ENCODE data around the gene PCNX3.

DNA sequence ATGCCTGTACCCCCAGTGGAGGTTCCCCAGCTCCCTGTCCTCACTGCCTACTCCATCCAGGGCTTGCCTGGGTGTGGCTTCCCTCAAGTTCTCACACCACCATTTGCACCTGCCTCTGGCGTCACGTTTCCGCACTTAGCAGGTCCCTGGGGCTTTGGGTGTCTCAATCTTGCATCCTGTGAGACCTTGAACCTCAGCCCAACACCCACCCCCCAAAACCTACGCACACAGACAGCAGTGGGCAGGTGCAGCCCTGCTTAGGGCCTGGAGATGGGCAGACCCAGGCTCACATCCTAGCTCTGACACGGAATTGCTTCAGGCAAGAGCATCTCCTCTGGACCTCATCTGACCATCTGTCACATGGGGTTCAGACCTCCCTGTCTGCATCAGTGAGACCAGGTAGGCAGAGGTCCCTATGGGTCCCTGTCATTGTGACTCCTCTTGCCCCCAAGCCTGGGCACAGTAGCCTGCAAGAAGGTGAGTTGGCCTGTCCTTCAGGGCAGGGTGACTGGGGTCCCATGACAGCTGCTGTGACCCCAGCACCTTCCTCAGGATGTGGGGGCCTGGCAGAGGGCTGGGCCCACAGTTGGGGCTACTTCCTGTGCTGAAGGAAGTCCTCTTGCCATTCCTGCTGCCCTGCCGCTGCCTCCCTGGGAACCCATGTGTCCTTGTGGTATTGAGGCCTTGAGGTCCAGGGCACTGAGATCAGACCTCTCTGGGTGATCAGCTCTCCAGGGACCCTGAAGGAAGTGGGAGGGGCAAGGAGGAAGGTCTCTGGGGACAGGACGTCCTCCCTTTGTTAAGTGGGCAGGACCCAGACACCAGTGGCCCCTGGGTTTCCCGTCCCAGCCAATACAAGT, 24.3 kb downstream of the PCNX3 start:
- TF ChIP-seq GATA2 (IDR thresholded peaks at IDR 0.05; ENCODE audit: low read depth, low read length) (no peak), GATA3 (IDR thresholded peaks at IDR 0.05; ENCODE audit: low read depth, low read length) (no peak)

Data from SH-SY5Y (cell line).